SU-DHL-6 (cell line): ENCODE data around the gene MOCS1.

Experiments used
- CTCF ChIP-seq: fragments of 200-600 bp; sonication (generic); IDR thresholded peaks from one replicate; pipeline ENCODE4 v1.5.1; 2017; ENCODE audit warnings: antibody characterized with exemption, mild to moderate bottlenecking, low read length, moderate library complexity; ENCODE audit not compliant: insufficient read depth, poor library complexity, severe bottlenecking
- EZH2phosphoT487 ChIP-seq: fragments of 200-600 bp; sonication (generic), shearing (Covaris generic); conservative IDR thresholded peaks from 2 replicates; pipeline ENCODE4 v1.6.1; 2018; ENCODE audit warnings: mild to moderate bottlenecking, antibody characterized with exemption, low read length, moderate library complexity, mixed read lengths

GRCh38 chr6:39876826-39877225 lies 57.4 kb downstream of the MOCS1 start:
- TF ChIP-seq CTCF (no peak), EZH2phosphoT487 (no peak)
